Limb (tissue), 2 donors: ENCODE results near the gene NSMCE4A.
"Not testable (repeated sequence)": the region's sequence is repeated elsewhere in the genome, so short reads cannot be mapped to it uniquely, and the experiment has no call there.

Experiments
- DNase-seq, 2 donors: peaks; one replicate each; pipeline ENCODE4 v3.0.0-alpha.2; 2016; ENCODE audit errors: extremely low spot score in 2 of 2

Gene NSMCE4A

DNA sequence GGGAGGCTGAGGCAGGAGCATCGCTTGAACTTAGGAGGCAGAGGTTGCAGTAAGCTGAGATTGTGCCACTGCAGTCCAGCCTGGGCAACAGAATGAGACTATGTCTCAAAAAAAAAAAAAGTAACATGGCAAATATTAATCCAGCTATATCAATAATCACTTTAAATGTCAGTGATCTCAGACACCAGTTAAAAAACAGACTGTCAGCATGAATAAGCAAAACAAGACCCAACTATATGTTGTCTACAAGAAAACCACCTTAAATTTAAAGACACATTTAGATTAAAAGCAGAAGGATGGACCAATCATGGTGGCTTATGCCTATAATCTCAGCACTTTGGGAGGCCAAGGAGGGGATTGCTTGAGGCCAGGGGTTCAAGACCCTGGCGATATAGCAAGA is 38.7 kb downstream of the NSMCE4A start:
- DNase-seq, result no peak

DNA sequence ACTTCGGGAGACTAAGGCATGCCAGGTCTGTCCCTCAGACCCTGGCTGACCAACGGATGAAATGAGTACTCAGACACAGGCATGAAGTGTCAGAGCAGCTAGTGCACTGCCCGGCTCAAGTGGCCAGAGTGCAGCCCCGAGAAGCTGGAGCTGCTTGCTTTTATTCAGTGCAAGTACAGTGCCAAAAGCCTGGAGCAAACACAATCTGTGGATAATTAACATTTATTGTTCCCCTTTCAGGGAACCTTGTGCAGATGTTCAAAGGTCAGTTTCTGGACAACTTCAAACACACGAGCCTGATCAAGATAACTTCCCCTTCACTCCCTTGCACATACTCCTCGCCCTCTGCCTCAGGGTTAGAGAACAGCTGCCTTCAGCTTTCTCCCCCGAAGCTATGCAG is 39.3 kb downstream of the NSMCE4A start:
- DNase-seq, result no peak

DNA sequence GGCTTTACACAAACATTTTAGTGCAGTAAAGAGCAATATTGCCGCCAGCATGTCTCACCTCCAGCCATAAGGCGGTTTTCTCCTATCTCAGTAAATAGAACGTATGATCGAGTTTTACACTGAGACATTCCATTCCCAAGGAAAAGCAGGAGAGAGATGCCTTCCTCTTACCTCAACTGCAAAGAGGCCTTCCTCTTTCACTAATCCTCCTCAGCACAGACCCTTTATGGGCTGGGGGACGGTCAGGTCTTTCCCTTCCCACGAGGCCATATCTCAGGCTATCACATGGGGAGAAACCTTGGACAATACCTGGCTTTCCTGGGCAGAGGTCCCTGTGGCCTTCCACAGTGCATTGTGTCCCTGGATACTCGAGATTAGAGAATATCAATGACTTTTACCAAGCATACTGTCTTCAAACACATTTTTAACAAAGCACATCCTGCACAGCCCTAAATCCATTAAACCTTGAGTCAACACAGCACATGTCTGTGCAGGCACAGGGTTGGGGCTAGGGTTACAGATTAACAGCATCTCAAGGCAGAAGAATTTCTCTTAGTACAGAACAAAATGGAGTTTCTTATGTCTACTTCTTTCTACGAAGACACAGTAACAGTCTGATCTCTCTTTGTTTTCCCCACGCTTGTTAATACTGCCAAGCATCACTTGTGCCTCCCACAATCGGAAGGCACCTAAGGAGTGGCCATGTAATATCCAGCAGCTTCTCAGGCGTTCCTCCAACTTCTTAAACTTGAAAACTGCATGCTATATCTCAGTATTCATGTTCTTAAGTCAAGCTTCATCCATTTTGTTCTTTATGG is 44.5 kb downstream of the NSMCE4A start:
- not testable (repeated sequence) for DNase-seq

DNA sequence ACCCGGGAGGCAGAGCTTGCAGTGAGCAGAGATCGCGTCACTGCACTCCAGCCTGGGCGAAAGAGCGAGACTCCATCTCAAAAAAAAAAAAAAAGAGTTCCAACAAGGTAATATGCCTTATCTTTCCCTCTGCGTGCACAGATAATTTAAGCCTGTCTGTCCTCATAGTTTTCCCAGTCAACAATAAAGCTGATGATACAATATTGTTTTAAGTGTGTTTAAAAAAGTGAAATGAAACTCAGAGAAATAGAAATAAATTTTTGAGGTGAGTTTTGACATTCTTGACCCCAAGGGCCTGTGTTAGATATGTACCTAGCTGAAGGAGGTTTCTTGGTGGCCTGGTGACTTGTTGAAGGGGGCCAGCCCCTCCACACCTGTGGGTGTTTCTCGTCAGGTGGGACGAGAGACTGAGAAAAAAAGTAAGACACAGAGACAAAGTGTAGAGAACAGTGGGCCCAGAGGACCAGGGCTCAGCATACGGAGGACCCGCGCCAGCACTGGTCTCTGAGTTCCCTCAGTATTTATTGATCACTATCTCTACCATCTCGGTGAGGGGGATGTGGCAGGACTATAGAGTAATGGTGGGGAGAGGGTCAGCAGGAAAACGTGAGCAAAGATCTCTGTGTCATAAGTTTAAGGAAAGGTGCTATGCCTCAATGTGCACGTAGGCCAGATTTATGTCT is 45.3 kb downstream of the NSMCE4A start:
- not testable (repeated sequence) for DNase-seq

DNA sequence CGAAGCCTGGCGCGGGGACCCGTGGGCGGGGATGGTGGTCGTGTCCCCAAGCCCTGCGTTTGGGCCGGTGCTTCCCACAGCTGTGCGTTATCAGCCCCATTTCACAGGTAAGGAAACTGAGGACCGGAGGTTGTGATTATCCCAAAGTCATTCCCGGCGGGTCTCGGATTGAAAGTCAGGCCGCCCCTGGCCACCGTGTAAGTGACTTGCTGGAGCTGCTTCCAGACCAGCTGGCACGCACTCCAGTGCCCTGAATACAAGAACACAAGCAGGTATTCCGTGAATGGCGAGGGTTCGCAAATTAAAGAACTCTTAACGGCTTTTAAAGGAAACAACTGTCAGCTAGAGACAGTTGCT is 46.5 kb downstream of the NSMCE4A start:
- no peak for DNase-seq

DNA sequence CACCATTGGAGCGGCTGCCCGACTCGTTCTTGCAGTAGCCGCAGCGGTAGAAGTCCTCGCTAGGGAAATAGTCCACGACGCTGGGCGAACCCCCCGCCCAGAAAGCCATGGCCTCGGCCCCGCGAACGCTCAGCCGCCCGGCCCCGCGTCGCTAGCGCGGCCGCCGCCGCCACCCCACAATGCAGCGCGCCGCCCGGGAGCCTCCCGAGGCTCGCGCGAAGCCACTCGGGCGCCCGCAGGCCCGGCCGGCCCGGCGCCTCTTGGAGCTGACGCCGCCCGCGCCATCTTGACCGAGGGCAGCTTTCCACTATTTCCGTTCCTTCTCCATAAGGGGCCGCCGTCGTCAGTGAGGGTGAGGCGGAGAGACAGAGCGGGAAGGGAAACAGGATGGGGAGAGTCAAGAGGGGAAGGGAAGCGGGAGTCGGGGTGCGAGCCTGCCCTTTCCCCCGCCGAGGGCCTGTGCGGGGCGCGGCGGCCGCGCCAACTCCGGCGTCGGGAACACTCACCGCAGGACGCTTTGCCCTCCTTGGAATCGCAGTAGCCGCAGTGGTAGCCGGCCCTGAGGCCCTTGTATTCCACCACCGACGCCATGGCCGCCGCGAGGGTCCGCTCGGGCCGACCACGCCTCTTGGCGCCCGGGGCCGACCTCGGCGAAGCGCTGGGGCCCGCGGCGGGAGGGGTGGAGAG is 47.0 kb downstream of the NSMCE4A start, which contains the start of gene ATE1:
Gene ATE1 (minus strand): TSS at position 191 of the 687 bp plus-strand sequence. CDS start 82 bp downstream, at position 109.
- peak; percentile 94 to 96 for DNase-seq

DNA sequence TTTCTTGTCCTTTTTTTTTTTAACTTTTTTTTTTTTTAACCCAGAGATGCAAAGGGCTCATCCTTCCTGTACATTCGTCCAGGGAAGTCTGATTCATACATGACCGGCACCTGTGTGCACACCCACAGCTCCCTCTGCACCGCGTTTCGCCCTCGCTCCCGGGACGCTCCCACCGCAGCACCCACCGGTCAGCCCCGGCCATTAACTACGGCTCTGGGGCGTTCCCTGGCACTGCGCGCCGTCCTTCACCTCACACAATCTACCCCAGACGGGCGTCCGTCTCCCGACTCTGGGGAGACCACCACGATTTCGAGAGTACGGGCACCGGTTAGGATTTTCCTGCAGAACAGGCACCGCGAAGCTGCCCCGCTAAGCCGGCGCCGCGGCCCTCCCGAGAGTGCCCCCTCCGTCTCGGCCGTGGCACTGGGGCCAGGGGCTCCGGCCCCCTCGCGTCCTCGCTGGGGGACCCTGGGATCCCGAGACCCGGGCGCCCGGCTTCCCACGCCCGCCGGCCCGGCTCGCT is 47.6 kb downstream of the NSMCE4A start:
- peak in 1 of 2 donors; percentile 10 for DNase-seq

DNA sequence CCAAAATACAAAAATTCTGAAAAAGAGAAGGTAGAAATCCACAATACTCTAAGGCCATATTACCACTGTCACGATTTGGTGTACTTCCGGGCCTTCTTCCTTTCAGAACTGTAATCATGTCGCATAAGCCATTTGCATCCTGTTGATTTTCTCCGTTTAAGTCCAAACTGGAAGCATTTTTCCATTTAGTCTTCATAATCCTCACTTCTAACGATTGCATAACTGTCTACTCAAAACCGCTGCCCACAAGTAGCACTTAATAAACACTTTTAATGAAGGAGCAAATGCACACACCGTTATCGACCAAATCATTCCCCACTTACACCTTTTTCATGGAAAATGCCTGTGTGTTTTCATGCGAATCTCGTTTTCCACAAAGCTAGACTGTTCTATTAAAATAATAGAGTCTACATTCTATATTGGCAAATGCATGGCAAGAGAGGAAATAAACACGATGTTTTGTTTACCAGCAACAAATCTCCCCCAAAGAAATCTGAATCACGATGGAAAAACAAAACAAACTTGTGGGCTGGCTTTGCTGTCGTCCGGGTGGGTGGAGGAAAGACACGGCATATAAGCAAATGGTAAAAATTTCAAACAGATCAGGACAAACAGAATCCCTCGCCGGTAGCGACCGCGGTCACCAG is 48.2 kb downstream of the NSMCE4A start:
- peak in 1 of 2 donors; percentile 23 for DNase-seq

DNA sequence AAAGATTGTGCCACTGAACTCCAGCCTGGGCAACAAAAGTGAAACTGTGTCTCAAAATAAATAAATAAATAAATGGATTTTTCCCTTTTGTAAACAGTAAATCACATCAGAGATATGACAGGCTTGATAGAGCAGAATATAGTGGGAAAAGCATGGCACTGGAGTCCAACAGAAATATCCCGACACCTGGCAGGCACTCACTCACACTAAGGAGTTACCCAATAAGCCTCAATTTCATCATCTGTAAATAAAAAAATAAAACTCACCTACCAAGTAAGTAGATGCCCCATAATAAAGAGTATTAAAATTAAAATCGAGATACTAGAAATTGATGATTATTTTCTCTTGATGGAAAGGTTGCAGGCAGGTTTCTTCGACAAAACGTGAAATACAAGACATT is 48.9 kb downstream of the NSMCE4A start:
- no peak for DNase-seq

DNA sequence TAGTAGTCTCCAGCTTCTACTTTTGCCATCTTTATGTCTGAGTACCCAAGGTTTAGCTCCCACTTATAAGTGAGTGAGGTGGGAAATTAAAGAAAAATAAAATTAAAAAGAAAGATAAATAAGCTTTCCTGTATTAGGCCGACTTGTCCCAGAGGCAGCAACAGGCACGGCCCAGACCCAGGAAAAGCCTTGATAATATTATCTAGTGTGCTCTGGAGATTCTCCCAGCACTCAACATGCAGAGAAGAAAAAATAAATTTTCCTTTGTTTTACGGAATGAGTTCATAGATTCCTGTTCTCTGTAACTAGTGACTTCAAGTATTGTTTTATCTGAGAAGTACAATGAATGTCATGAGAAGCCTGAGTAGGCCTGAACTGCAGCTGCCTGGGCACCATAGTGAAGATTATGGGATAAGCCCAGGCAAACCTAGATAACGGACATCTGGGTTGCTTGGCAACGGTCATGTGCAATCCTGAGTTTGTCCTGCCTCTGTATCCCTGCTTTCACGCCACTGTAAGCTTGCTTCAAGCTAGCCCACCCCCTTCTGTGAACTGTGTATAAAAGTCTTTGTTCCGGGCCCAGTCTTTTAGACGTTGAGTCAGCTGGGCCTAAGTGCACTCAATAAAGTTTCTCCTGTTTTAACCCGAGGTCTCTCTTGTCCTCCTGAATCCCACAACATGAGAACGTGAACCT is 53.6 kb downstream of the NSMCE4A start:
- DNase-seq, result no peak

DNA sequence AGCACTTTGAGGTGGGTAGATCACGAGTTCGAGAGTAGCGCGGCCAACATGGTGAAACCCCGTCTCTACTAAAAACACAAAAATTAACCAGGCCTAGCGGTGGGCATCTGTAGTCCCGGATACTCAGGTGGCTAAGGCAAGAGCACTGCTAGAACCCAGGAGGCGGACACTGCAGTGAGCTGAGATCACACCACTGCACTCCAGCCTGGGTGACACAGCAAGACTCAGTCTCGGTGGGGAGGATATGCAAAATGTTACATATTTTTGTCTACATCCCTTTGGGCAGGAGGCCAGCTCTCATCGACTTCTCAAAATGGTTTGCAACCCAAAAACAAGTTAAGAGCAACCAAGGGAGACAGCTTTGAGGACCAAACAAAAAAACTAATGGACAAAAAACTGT is 55.4 kb downstream of the NSMCE4A start:
- DNase-seq, result no peak

DNA sequence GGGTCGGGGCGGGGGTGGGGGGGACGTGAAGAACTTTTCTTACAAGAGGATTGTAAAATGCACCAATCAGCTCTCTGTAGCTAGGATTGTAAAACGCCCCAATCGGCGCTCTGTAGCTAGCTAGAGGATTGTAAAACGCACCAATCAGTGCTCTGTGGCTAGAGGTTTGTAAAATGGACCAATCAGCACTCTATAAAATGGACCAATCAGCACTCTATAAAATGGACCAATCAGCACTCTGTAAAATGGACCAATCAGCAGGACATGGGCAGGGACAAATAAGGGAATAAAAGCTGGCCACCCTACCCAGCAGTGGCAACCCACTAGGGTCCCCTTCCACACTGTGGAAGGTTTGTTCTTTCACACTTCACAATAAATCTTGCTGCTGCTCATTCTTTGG is 56.2 kb downstream of the NSMCE4A start:
- DNase-seq, result not testable (repeated sequence)

DNA sequence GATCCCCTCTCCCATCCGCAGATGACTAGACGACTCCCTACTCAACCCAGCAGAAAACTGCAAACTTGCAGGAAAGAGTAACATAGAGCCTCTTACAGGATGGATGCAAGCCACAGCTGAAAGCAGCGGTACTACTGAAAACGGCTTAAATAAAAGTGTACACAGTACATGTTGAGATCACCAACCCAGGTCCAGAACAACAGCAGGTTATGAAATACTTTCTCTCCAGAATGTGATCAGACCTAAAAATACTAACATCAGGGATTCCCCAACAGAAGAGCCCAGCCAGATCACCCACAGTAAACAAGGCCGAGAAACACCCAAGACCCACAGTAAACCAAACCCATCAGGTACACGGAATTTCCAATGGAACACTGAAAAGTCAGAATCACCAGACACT is 60.4 kb downstream of the NSMCE4A start:
- DNase-seq, result no peak

DNA sequence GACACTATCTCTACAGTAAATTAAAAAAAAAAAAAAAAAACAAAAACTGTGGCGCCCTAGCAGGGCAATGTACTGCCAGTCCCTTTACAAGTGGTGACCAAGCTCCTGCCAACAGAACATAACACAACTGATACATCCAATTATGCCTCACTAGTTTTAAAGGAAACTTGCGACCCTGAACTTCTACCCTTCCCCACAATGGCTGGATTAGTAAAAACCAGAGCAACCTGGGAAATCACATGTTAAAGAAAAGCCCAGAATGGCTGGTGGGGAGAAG is 63.7 kb downstream of the NSMCE4A start:
- DNase-seq, result no peak

DNA sequence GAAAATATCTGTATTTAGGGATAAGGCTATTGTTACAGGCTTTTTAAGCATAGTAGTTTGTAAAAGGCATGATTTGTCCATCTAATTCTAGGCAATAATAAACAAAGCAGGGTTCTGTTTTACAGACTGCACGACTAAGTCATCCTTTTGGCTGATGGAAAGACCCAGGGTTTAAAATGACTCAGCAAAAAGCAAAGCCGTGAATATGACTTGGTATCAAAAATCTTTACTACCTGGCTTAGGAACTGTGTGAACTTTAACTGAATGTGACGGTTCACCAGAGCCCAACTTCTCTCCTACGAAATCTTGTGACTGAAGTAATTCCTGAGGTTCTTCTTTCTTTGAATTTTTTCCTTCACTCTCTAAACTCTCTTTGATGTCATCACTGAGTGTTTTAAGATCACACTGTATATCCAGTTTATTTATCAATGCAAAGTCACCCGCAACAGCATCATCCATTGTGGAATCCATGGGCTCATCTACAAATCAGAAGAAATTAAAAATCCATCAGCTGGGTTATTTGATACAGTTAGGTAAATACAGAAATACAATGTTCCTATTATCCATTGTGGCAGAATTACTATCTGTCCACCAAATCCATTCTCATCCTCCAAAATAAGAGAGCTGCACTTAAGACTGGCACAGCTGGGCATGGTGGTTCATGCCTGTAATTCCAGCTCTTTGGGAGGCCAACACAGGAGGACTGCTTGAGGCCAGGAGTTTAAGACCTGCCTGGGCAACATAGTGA is 64.2 kb downstream of the NSMCE4A start:
- no peak for DNase-seq
